ENCODE measurements around the gene PRKCE.

Gene PRKCE

DNA sequence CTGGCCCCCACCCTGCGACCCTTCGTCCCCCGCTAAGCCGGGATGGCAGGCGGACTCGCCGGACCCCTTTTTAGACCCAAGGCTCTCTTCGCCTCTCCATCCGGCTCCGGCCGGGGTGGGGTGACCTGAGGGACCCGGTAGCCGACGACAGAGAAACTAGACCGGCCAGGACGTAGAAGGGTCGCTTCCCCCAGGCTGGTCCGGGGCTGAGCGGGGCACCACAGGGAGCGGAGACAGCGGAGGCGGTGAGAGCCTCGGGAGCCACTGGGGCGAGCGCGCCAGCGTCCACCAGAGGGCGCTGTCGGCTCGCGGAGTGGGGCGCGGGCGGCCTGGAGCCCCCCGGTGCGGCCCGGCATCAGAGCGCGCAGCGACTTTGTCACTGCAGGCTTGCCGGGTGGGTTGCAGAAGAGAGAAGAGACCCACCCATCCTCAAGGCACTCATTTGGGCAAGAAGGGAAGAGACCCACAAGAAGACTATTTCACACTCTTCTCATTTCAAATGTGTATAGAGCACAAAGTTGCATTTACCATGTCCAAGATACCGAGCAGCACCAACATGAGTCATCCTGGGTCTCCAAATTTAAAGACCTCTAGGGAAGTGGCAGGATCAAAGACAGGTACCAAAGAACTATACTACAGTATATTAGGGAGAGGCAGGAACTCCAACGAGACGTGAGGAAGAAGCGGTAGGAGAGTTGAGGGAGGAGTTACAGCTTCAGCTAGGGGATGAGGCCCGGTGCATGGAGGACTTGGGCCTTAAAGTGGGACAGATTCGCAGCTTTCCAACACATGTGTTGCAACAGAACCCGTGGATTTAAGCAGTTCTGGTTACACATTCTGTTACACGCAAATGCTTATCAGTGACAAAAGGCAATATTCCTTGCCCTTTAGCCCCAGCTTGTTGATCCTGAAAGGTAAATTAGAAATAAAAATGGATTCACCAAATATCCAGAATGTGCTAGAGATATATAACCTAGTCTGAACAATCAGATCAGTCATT lies 7.6 kb upstream of the PRKCE start:
- DNase-seq = peak; percentile 31 to 77
- TF ChIP-seq CTCF (IDR thresholded peaks at IDR 0.05) = peak; percentile 96 to 98
- Histone ChIP-seq H3K9me3 (no peaks in the 10 kb centered on the region), H3K27me3 (peaks cover 0 to 14% of the 10 kb centered on the region in 2 donors), H3K4me1 (peaks cover 0 to 20% (median 9%) of the 10 kb centered on the region in 4 donors), H3K27ac (no peak overlapping the region), H3K4me3 (peak overlapping the region; percentile 40 to 44), H3K36me3 (no peaks in the 10 kb centered on the region)
- intact Hi-C loops (cut with DNase I; ENCODE audit: low total_unique reads) = loop anchor here (1.0 kb wide), 1 partner anchor 292 kb away; no protein-coding TSS in a partner anchor

- H3K27me3 ChIP-seq = peaks cover 0 to 14% of the 10 kb centered on the region in 2 donors
- H3K4me3 ChIP-seq = no peak overlapping the region
- intact Hi-C loops (cut with DNase I; ENCODE audit: low total_unique reads) = loop anchor here (5.0 kb wide), 1 partner anchor 131 kb away; no protein-coding TSS in a partner anchor
- H3K27ac ChIP-seq = no peak overlapping the region
- no peak for TF ChIP-seq CTCF (IDR thresholded peaks at IDR 0.05)
- H3K36me3 ChIP-seq = no peaks in the 10 kb centered on the region
- peaks cover 0 to 27% (median 12%) of the 10 kb centered on the region in 4 donors for H3K4me1 ChIP-seq
- no peaks in the 10 kb centered on the region for H3K9me3 ChIP-seq
- DNase-seq = no peak
These were observed 5.2 kb upstream of the PRKCE start for GRCh38 chr2:45646289-45646688.

- Histone ChIP-seq H3K4me1 (peaks cover 0 to 32% (median 12%) of the 10 kb centered on the region in 4 donors), H3K36me3 (no peaks in the 10 kb centered on the region), H3K27me3 (peaks cover 0 to 11% of the 10 kb centered on the region in 2 donors), H3K27ac (no peak overlapping the region), H3K4me3 (no peak overlapping the region), H3K9me3 (no peaks in the 10 kb centered on the region)
- DNase-seq = no peak
- intact Hi-C loops (cut with DNase I; ENCODE audit: low total_unique reads) = loop anchor here (5.0 kb wide), 1 partner anchor 130 kb away; no protein-coding TSS in a partner anchor
- no peak for TF ChIP-seq CTCF (IDR thresholded peaks at IDR 0.05)
These were observed 4.1 kb upstream of the PRKCE start for GRCh38 chr2:45647356-45647755.

DNA sequence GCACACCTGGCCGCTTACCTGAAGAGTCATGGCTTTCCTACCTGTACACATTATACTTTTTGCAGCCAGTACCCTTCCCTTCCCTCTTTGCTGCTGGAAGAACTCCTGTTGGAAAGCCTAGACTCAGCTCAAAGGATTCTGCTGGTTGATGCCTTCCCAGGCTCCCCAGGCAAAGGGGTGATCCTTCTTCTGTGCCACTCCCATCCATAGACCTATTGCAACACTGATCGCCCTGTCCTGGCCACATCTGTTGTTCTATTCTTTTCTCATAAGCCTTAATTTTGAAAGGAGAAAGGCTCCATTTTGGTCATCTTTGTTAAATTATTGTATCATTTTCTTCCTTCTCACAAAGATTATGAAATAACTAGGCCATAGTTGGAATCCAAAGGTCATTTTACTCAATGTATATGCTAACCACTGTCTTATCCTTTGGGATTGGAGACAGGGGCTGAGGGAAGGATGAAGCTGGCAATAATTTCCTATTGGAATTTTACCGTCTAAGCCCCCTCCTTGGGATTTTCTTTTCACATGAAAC lies 3.4 kb upstream of the PRKCE start:
- no peak for TF ChIP-seq CTCF (IDR thresholded peaks at IDR 0.05)
- intact Hi-C loops (cut with DNase I; ENCODE audit: low total_unique reads) = loop anchor here (5.0 kb wide), 1 partner anchor 129 kb away; no protein-coding TSS in a partner anchor
- H3K36me3 ChIP-seq = no peaks in the 10 kb centered on the region
- H3K27me3 ChIP-seq = peaks cover 0 to 4% of the 10 kb centered on the region in 2 donors
- H3K4me3 ChIP-seq = no peak overlapping the region
- no peak overlapping the region for H3K27ac ChIP-seq
- H3K4me1 ChIP-seq = peaks cover 4 to 37% (median 14%) of the 10 kb centered on the region in 4 donors
- no peaks in the 10 kb centered on the region for H3K9me3 ChIP-seq
- no peak for DNase-seq

- no peak for DNase-seq
- H3K4me1 ChIP-seq = peaks cover 2 to 37% (median 12%) of the 10 kb centered on the region in 4 donors
- intact Hi-C loops (cut with DNase I; ENCODE audit: low total_unique reads) = loop anchor here (5.0 kb wide), 1 partner anchor 129 kb away; no protein-coding TSS in a partner anchor
- no peaks in the 10 kb centered on the region for H3K27me3 ChIP-seq
- no peak for TF ChIP-seq CTCF (IDR thresholded peaks at IDR 0.05)
- H3K36me3 ChIP-seq = no peaks in the 10 kb centered on the region
- H3K27ac ChIP-seq = no peak overlapping the region
- no peak overlapping the region for H3K4me3 ChIP-seq
- H3K9me3 ChIP-seq = no peaks in the 10 kb centered on the region
These were observed 2.8 kb upstream of the PRKCE start for GRCh38 chr2:45648636-45649035.
